Measurements from ENCODE around the gene DDAH1. TPM values are rescaled to one million over a fixed set of nuclear protein-coding genes. Genes with fewer than 3 reads are reported as not detected.

Gene DDAH1
- total RNA-seq, 1 experiment from 2014 or later: 36.3 TPM

DNA sequence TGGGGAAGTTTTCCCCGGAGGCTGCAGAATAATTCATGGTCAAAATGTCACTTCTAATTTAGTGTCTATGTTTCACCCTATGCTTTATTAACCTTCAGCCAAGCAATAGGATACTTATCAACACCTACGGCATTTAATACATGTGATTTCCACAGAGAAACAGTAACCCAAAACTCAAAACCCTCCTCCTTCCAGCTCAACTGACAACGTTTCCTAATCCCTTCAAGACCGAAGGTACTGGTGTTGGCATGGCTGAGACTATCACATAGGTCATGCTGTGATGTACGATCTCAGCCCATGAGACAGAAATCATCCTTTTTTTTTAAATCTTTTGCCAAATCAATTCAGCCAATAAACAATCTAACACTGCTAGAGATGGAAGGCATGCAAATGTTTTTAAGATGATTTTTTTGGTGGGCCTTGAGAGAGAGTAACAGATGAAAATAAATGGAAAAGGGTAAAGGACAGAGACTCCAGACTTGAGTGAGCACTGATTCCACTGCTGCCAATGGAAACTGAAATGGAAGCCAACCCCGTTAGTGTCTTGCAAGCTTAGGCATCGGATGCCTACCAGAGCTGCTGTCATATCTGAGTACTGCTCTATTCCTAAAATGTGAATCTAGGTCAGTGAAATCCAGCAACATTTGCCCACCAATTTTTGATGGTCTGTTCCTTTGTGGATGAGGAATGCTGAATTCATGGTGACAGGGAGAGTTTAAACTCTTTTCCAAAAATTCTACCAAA lies 125.1 kb downstream of the DDAH1 start:
- H4K5ac ChIP-seq (ENCODE audit: insufficient read length, low read depth, low read length): no peak overlapping the region
- peaks cover 35 to 40% of the 10 kb centered on the region in 2 experiments for H3K4me1 Mint-ChIP-seq
- peaks cover 9% of the 10 kb centered on the region; the same call in 1 of the 2 replicates for H3K4me1 ChIP-seq (ENCODE audit: insufficient read depth, low read length)
- no peak overlapping the region for H3K23ac ChIP-seq (ENCODE audit: insufficient read length, low read depth, low read length)
- H3K18ac ChIP-seq (ENCODE audit: insufficient read length, low read depth, low read length): no peak overlapping the region
- no peak overlapping the region for H2BK15ac ChIP-seq (ENCODE audit: low read depth, low read length)
- no peak for TF ChIP-seq CTCF (conservative IDR thresholded peaks at IDR 0.05)
- H3K14ac ChIP-seq (ENCODE audit: insufficient read depth, low read length): no peak overlapping the region
- H3K9me3 ChIP-seq (ENCODE audit: control insufficient read depth, low read depth, low read length): no peaks in the 10 kb centered on the region
- H3K36me3 Mint-ChIP-seq (ENCODE audit: insufficient read depth in 1 of 3, low read depth in 3 of 3): peaks cover 0 to 3% (median 0%) of the 10 kb centered on the region in 3 experiments; a peak in 2 of 7 replicates
- no peak overlapping the region for H3K56ac ChIP-seq (ENCODE audit: insufficient read length, low read depth, low read length)
- H4K91ac ChIP-seq (ENCODE audit: insufficient read length, low read depth, low read length): no peak overlapping the region
- no CpG with 5 or more reads among the region's 7 CpGs for WGBS (ENCODE audit: extremely low coverage, insufficient read length, low lambda C conversion rate)
- no peak overlapping the region for H3K4ac ChIP-seq (ENCODE audit: low read depth, low read length)
- H3K27ac Mint-ChIP-seq: no peak overlapping the region
- no peak overlapping the region for H2BK120ac ChIP-seq (ENCODE audit: low read depth, low read length, poor library complexity, severe bottlenecking)
- H3K27ac ChIP-seq (ENCODE audit: insufficient read length, low read depth, low read length): no peak overlapping the region
- DNase-seq: no peak
- H2BK5ac ChIP-seq (ENCODE audit: insufficient read length, low read length): no peak overlapping the region
- H3K9ac ChIP-seq (ENCODE audit: extremely low read depth, insufficient read length, low read length): no peak overlapping the region
- no peaks in the 10 kb centered on the region for H4K20me1 ChIP-seq (ENCODE audit: control insufficient read depth, insufficient read depth, insufficient read length)
- H3K27me3 Mint-ChIP-seq (ENCODE audit: low read depth): no peaks in the 10 kb centered on the region
- H3K27me3 ChIP-seq (ENCODE audit: insufficient read depth, low read length): no peaks in the 10 kb centered on the region
- H3K23me2 ChIP-seq (ENCODE audit: insufficient read length, low read depth, low read length, poor library complexity, severe bottlenecking): no peaks in the 10 kb centered on the region
- no peak overlapping the region for H4K8ac ChIP-seq (replicated peaks; ENCODE audit: insufficient read length, low read depth, low read length)
- H2BK20ac ChIP-seq (ENCODE audit: low read depth, low read length, poor library complexity, severe bottlenecking): no peak overlapping the region
- H2AFZ ChIP-seq (ENCODE audit: low read length): no peak overlapping the region
- H2BK12ac ChIP-seq (ENCODE audit: insufficient read length, low read depth, low read length): no peak overlapping the region
- H3K4me2 ChIP-seq (ENCODE audit: insufficient read depth, insufficient read length, low read length): no peak overlapping the region
- H3K9me3 Mint-ChIP-seq: no peaks in the 10 kb centered on the region
- peaks cover 2% of the 10 kb centered on the region; the same call in 1 of the 2 replicates for H3K79me2 ChIP-seq (ENCODE audit: insufficient read depth, low read length)
- H3T11ph ChIP-seq (ENCODE audit: low read length): no peak overlapping the region
- H3K79me1 ChIP-seq (ENCODE audit: insufficient read depth, low read depth, low read length, poor library complexity, severe bottlenecking): no peaks in the 10 kb centered on the region
- no peak overlapping the region for H2AK5ac ChIP-seq (ENCODE audit: insufficient read length, low read length)
- H3K4me3 Mint-ChIP-seq: no peak overlapping the region

Data from H9 (cell line).